VCaP (cell line): Measurements from ENCODE around the gene PPP1R3G.

ENCODE experiments used
- H3K27ac ChIP-seq: fragments of 450-650 bp; 2 replicates; pipeline ENCODE4 v1.5.1; 2017
- TF ChIP-seq, protein P1 (sequence below): fragments of 450-650 bp; conservative IDR thresholded peaks from 2 replicates; pipeline ENCODE4 v1.5.1; 2017; ENCODE audit warnings: mild to moderate bottlenecking, moderate library complexity

The PPP1R3G gene

GRCh38 chr6:5081182-5081581 lies 4.0 kb upstream of the PPP1R3G start:
- H3K27ac ChIP-seq = no peak overlapping the region
- TF ChIP-seq, protein P1, sequence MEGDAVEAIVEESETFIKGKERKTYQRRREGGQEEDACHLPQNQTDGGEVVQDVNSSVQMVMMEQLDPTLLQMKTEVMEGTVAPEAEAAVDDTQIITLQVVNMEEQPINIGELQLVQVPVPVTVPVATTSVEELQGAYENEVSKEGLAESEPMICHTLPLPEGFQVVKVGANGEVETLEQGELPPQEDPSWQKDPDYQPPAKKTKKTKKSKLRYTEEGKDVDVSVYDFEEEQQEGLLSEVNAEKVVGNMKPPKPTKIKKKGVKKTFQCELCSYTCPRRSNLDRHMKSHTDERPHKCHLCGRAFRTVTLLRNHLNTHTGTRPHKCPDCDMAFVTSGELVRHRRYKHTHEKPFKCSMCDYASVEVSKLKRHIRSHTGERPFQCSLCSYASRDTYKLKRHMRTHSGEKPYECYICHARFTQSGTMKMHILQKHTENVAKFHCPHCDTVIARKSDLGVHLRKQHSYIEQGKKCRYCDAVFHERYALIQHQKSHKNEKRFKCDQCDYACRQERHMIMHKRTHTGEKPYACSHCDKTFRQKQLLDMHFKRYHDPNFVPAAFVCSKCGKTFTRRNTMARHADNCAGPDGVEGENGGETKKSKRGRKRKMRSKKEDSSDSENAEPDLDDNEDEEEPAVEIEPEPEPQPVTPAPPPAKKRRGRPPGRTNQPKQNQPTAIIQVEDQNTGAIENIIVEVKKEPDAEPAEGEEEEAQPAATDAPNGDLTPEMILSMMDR = no peak

- TF ChIP-seq, protein P1 = no peak
- no peak overlapping the region for H3K27ac ChIP-seq
These were observed 3.2 kb upstream of the PPP1R3G start for GRCh38 chr6:5081955-5082354.

DNA sequence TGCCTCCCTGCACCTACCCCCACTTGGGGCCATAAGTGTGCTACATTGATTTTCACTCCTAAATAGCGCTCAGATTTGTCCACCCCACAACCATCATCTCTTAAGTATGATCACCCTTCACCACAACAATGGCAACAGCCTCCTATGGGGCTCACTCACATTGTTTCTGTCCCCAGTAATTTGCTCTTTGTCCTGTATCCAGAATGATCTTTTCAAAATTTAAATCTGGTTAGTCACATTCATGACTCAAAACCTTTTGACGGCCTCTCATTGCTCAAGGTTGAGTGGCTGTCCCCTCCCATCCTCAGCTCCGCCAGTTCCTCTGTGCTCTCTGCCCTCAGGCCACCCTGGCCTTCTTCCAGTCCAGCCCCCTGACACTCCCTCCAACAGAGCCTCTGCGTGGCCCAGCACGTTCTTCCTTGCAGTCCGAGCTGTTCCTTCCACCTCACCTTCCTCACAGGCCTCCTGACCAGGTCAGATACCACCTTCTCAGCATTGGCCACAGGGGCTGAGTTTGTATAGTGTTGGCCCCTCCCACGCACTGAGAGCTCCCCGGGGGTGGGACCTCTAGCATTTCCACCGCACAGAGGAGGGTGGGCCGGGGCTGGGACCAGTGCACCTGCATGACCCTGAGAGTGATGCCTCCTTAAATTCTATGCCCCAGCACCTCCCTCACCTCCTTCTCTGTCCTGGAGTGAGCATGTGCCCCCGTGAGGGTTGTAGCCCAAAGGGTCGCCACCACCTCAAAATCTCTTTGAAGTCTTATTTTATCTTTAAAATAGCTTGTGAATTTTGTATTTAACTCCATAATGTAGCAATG lies 2.4 kb upstream of the PPP1R3G start:
- TF ChIP-seq, protein P1 = no peak
- no peak overlapping the region for H3K27ac ChIP-seq

- TF ChIP-seq, protein P1 = no peak
- H3K27ac ChIP-seq = no peak overlapping the region
These were observed 1.9 kb upstream of the PPP1R3G start for GRCh38 chr6:5083307-5083583.

GRCh38 chr6:5083813-5084359 lies 1.3 kb upstream of the PPP1R3G start:
- TF ChIP-seq, protein P1 = no peak
- no peak overlapping the region; the same call in 1 of the 2 replicates for H3K27ac ChIP-seq

DNA sequence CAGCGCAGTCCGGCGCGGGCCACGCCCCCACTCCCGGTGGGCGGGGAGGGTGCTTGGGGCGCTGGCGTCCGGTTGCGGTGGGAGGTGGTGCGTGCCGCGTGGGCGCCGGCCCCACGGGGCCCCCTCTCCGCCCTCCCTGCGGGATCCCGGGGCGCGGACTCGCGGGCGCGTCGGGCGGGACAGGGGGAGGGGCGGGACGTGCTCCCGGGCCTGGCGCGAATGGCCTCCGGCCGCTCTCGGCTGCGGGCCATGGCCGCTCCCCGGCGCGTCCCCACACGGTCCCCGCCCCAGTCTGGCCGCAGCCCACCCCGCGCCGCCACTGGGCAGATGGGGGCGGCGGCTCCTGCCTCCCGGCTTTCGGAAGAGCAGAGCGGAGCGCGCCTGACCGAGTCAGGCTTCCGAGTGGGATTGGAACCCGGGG lies 771 bp upstream of the PPP1R3G start:
- H3K27ac ChIP-seq = peak overlapping the region; percentile 45; the same call in 1 of the 2 replicates
- TF ChIP-seq, protein P1 = no peak

DNA sequence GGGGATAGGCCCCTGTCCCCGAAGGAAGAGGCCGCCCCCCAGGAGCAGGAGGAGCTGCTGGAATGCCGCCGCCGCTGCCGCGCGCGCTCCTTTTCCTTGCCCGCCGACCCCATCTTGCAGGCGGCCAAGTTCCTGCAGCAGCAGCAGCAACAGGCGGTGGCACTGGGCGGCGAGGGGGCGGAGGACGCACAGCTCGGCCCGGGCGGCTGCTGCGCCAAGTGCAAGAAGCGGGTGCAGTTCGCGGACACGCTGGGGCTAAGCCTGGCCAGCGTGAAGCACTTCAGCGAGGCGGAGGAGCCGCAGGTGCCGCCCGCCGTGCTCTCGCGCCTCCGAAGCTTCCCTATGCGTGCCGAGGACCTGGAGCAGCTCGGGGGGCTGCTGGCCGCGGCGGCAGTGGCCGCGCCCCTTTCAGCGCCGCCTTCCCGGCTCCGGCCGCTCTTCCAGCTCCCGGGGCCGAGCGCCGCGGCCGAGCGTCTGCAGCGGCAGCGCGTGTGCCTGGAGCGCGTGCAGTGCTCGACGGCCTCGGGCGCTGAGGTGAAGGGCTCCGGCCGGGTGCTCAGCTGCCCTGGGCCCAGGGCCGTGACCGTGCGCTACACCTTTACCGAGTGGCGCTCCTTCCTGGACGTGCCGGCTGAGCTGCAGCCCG lies 630 bp downstream of the PPP1R3G start:
- TF ChIP-seq, protein P1 = no peak
- H3K27ac ChIP-seq = peak overlapping the region; percentile 45; the same call in 1 of the 2 replicates
